ENCODE data around the gene NT5DC3.
A peak's percentile ranks its signal among the peaks of the same experiment; 100 is the strongest.

The NT5DC3 gene

DNA sequence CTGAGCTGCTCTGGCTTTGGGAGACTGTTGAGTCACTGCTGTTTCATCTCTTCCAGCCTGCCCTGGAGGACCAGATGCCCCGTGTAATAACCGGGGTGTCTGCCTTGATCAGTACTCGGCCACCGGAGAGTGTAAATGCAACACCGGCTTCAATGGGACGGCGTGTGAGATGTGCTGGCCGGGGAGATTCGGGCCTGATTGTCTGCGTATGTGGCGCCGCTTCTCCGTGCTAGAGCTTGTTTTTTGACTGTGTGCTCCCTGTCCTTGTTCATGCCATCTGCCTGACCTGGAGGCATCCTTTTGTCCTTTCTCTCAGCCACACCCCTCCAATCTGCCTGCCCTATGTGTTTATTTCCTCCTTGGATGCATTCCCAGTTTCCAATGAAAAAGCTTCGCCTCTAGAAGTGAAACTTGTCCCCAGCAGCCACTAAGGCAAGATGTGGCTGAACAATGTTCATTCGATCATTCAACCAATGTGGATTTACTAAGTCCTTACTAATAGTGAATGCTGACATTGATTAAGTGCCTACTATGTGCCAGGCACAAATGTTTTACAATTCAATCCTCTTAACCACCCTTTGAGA, 98.6 kb downstream of the NT5DC3 start:
- DNase-seq, result peak; percentile 24

DNA sequence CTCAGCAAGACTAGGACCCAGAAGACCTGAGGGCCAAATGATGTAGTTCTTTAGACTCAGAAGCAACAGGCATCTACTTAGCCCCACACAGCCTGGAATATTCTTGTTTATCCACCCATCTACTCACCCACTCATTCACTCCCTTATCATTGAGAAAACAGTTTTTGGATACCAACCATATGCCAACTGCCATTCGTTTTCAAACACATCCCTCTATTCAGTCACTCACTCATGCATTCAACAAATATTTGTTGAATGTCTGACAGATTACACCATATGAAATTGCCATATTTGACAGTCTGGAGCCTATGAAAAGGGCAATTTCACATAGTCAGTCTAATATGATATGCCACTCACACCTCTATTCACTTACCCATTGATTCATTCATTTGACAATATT, 103.2 kb downstream of the NT5DC3 start:
- DNase-seq, result no peak

DNA sequence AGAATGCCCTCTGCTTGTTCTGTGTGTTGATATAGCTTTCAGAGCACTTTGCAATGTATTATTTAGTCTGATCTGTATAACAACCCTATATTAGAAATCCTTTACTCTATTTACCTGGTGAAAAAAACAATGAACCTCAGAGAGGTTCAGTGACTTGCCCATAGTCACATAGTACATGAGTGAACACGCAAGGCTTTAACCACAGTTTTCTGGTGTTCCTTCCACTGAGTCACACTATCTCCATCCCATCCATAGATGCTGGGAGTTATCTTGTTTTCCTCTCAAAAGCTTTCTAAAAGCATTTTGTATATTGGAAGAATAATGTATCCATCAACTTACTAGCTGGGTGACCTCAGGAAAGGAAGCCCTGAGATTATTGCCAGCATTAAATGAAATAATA, 104.5 kb downstream of the NT5DC3 start:
- DNase-seq, result no peak

DNA sequence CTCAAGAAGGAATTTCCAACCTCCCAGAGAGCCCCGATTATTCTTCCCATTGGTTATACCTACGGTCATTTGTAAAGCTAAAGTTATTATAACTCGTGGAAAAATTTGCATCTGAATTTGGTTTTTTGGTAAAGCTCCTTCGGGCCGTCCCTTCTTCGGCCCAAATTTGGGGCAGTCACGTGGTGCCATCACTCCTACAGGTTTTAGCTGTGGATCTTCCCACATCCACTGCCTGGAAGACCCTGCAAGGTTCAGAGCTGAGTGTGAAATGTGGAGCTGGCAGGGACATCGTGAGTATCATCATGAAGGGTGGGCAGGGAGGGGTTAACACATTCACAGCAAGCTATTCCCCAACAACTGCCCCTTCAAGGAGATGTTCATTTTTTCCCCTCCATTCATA, 105.7 kb downstream of the NT5DC3 start:
- DNase-seq, result no peak

DNA sequence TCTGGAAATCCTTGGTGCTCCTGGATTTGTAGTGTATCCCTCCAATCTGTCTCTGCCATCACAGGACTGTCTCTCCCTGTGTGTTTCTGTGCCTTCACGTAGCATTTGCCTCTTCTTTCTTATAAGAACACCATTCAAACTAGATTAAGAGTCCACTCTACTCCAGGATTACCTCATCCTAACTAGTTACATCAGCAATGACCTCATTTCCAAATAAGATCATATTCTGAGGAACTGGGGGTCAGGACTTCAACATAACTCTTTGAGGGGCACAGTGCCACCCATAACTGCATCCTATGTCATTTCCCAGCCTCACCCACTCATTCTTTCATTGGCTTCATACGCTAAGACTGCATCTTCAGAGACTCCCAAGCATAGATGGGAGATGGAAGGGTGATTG, 106.2 kb downstream of the NT5DC3 start:
- no peak for DNase-seq

DNA sequence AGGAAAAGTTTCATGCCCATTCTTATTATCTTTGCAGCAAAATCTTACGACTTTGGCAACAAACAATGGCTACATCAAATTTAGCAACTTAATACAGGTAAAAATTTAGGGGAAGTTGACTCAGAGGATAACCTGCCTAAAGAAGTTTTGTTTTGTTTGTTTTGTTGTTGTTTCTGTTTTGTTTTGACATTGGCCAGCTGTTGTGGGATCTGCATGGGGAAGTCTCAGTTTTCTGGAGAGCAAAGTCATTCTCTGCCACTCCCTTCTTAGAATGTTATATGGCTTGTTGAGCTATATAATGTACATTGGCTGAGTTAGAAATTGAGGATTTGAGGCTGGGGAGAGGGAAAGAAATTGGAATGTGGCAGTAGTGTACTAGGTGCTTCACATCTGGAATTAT, 109.5 kb downstream of the NT5DC3 start:
- no peak for DNase-seq

DNA sequence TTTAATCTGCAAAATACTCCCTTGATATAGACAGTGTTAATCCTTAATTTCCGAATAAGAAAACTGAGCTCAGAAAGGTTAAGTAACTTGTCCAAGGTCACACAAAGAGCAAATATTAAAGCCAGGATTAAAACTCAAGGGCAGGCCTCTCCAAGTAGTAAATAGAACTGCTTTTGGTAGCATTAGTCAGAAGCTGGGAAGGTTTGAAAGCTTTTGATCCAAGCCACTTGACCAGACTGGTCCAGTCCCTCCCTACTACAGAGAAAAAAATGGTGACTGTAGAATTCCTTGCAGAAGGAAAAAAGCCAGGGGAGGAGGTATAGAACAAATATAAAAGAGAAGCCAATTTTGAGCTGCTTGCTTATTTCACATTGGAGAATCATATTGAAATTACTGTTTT, 111.5 kb downstream of the NT5DC3 start:
- DNase-seq, result no peak

DNA sequence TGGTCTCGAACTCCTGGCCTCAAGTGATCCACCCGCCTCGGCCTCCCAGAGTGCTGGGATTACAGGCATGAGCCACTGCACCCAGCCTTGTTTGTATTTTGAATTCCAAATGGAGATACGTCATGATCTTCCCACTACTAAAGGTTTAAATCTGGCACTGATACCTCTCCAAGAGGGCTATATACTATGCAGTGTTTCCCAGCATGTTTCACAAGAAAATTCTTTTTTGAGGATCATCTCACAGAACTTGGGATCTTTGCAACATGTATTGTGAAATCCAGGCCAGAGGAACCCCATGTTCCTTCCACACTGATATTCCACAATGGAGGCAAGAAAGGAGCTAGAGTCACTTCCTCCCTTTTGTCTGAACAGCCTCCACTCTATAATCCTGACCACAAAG, 112.7 kb downstream of the NT5DC3 start:
- DNase-seq, result no peak

DNA sequence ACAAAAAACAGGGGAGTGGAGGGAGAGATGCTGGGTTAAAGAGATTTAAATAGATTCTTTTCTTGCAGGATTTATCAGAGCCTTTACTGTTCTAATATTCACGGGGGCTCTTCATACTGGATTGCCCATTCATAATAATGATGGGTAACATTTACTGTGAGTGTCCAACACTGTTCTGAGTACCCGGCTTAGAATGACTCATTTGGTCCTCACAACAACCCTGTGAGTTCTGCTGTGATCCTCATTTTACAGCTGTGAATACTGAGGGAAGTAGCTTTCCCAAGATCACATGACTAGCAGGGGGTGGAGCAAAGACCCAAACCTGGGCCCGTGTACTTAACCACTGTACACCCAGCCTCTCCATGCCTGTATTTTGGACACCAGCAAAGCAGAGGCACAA, 113.4 kb downstream of the NT5DC3 start:
- no peak for DNase-seq

DNA sequence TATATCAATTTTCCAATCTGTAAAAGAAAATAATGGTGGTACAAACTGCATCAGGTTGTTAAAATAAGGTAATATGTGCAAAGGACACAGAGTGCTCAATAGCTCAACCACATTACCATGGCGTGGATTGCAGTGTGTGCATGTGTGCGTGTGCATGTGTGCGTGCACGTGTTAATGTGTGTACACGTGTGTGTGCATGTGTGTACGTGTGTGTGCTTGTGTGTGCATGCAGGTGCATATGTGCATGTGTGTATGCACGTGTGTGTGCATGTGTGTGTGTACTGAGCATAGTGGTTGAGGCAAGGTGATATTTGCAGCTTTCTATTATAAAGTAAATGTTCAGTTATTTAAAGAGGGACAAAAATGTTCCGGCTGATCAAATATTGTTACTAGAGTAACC, 115.6 kb downstream of the NT5DC3 start:
- no peak for DNase-seq

Measured in NCI-H187 treated with DMSO at 0.1 percent for 48 hours (cell line).